Neuronal stem cell (in vitro differentiated cells): ENCODE data around the gene ROBO1.
"Not testable (repeated sequence)": the region's sequence is repeated elsewhere in the genome, so short reads cannot be mapped to it uniquely, and the experiment has no call there.

ENCODE experiments used
- DNase-seq: peaks from one replicate; pipeline ENCODE4 v3.0.0-alpha.2; 2013; ENCODE audit warnings: low spot score
- H2AFZ ChIP-seq: one replicate; pipeline ENCODE4 v1.6.1; 2013; ENCODE audit warnings: mild to moderate bottlenecking, low read length, inconsistent platforms
- H2AK5ac ChIP-seq: 2 replicates; pipeline ENCODE4 v1.6.1; 2013; ENCODE audit warnings: low read depth, mild to moderate bottlenecking, inconsistent platforms, low read length, moderate library complexity, mixed read lengths
- H2BK120ac ChIP-seq: 2 replicates; pipeline ENCODE4 v1.6.1; 2013; ENCODE audit warnings: low read depth, mild to moderate bottlenecking, inconsistent platforms, low read length, moderate library complexity, mixed read lengths
- H2BK12ac ChIP-seq: one replicate; pipeline ENCODE4 v1.6.1; 2013; ENCODE audit warnings: low read length, inconsistent platforms
- H2BK15ac ChIP-seq: 2 replicates; pipeline ENCODE4 v1.6.1; 2013; ENCODE audit warnings: mild to moderate bottlenecking, low read length, inconsistent platforms, mixed read lengths
- H2BK5ac ChIP-seq: one replicate; pipeline ENCODE4 v1.6.1; 2013; ENCODE audit warnings: inconsistent platforms, mild to moderate bottlenecking, low read length, moderate library complexity
- H3K14ac ChIP-seq: one replicate; pipeline ENCODE4 v1.6.1; 2013; ENCODE audit warnings: low read length, inconsistent platforms
- H3K18ac ChIP-seq: 2 replicates; pipeline ENCODE4 v1.6.1; 2013; ENCODE audit warnings: low read length, inconsistent platforms
- H3K23ac ChIP-seq: 2 replicates; pipeline ENCODE4 v1.6.1; 2013; ENCODE audit warnings: low read depth, mild to moderate bottlenecking, mixed read lengths, low read length, inconsistent platforms; ENCODE audit not compliant: poor library complexity
- H3K27ac ChIP-seq: replicated peaks from 3 replicates; pipeline ENCODE4 v1.5.1; 2013; ENCODE audit warnings: low read length, inconsistent platforms
- H3K27me3 ChIP-seq, 3 experiments: 2 replicates each; pipeline ENCODE4 v1.6.1; 2013; ENCODE audit warnings: low read length in 3 of 3, mild to moderate bottlenecking in 2 of 3, inconsistent platforms in 1 of 3, low read depth in 1 of 3, mixed read lengths in 1 of 3, moderate library complexity in 1 of 3; ENCODE audit not compliant: control insufficient read depth in 3 of 3, insufficient read depth in 3 of 3
- H3K36me3 ChIP-seq, 2 donors: replicated peaks in 1 of 2; 2 replicates each; pipeline ENCODE4 v1.6.1; 2013; ENCODE audit warnings: low read length in 2 of 2; ENCODE audit not compliant: control insufficient read depth in 2 of 2, insufficient read depth in 2 of 2
- H3K4ac ChIP-seq: 2 replicates; pipeline ENCODE4 v1.6.1; 2013; ENCODE audit warnings: inconsistent platforms, mild to moderate bottlenecking, low read length, moderate library complexity
- H3K4me1 ChIP-seq, 2 donors: 1 replicate in 1 of 2; 2 replicates in 1 of 2; pipeline ENCODE4 v1.6.1; 2013; ENCODE audit warnings: low read length in 2 of 2, low read depth in 1 of 2; ENCODE audit not compliant: control insufficient read depth in 2 of 2, insufficient read depth in 1 of 2
- H3K4me2 ChIP-seq: one replicate; pipeline ENCODE4 v1.6.1; 2013; ENCODE audit warnings: mild to moderate bottlenecking, low read length, inconsistent platforms; ENCODE audit not compliant: insufficient read depth, poor library complexity, severe bottlenecking
- H3K4me3 ChIP-seq, 2 donors: 2 replicates each; pipeline ENCODE4 v1.5.1; 2013; ENCODE audit warnings: low read length in 2 of 2, mild to moderate bottlenecking in 2 of 2, inconsistent platforms in 1 of 2, moderate library complexity in 1 of 2
- H3K79me1 ChIP-seq: one replicate; pipeline ENCODE4 v1.6.1; 2013; ENCODE audit warnings: low read depth, mild to moderate bottlenecking, inconsistent platforms, low read length, moderate library complexity
- H3K9ac ChIP-seq: one replicate; pipeline ENCODE4 v1.6.1; 2013; ENCODE audit warnings: mild to moderate bottlenecking, low read depth, low read length, inconsistent platforms; ENCODE audit not compliant: poor library complexity
- H3K9me3 ChIP-seq, 2 donors: replicated peaks in 1 of 2; 2 replicates each; pipeline versions ENCODE3 to v1.6.1; 2013; ENCODE audit warnings: low read length in 2 of 2, mild to moderate bottlenecking in 2 of 2, inconsistent platforms in 1 of 2, low read depth in 1 of 2, mixed read lengths in 1 of 2, moderate library complexity in 1 of 2; ENCODE audit not compliant: control insufficient read depth in 2 of 2, insufficient read depth in 1 of 2
- H4K8ac ChIP-seq: one replicate; pipeline ENCODE4 v1.6.1; 2013; ENCODE audit warnings: low read depth, mild to moderate bottlenecking, inconsistent platforms, low read length, moderate library complexity
- H4K91ac ChIP-seq: one replicate; pipeline ENCODE4 v1.6.1; 2013; ENCODE audit warnings: low read length, low read depth, mild to moderate bottlenecking, inconsistent platforms; ENCODE audit not compliant: poor library complexity
- WGBS, 2 donors: extraction: QIAGEN DNeasy Blood & Tissue Kit; methylation state at CpG; one replicate each; pipeline ENCODE4 v1.1.7; 2013; ENCODE audit warnings: missing lambda C conversion rate in 2 of 2, mixed read lengths in 1 of 2; ENCODE audit not compliant: insufficient read length in 2 of 2, insufficient replicate concordance in 1 of 2; ENCODE audit errors: extremely low coverage in 2 of 2; 5-methylcytosine and 5-hydroxymethylcytosine counted together

Gene ROBO1

GRCh38 chr3:79810092-79810491 is 42.3 kb upstream of the ROBO1 start:
- no peaks in the 10 kb centered on the region for H3K4me1 ChIP-seq
- H3K9me3 ChIP-seq, result no peaks in the 10 kb centered on the region
- H3K79me1 ChIP-seq, result no peaks in the 10 kb centered on the region
- H3K36me3 ChIP-seq, result no peaks in the 10 kb centered on the region
- no peak overlapping the region for H3K27ac ChIP-seq
- H3K9ac ChIP-seq, result no peak overlapping the region
- H2AFZ ChIP-seq, result no peak overlapping the region
- H2BK5ac ChIP-seq, result no peak overlapping the region
- no peak overlapping the region for H3K18ac ChIP-seq
- no peak overlapping the region for H2BK12ac ChIP-seq
- H3K14ac ChIP-seq, result no peak overlapping the region
- no peak overlapping the region for H4K91ac ChIP-seq
- no peak for DNase-seq
- no peak overlapping the region for H3K4ac ChIP-seq
- no peak overlapping the region for H4K8ac ChIP-seq
- H3K4me3 ChIP-seq, result no peak overlapping the region
- H2BK120ac ChIP-seq, result no peak overlapping the region
- WGBS, 2 donors, result no CpG with 5 or more reads among the region's 3 CpGs
- H3K4me2 ChIP-seq, result no peak overlapping the region
- no peak overlapping the region for H2BK15ac ChIP-seq
- no peaks in the 10 kb centered on the region for H3K27me3 ChIP-seq
- H3K23ac ChIP-seq, result no peak overlapping the region
- H2AK5ac ChIP-seq, result no peak overlapping the region

GRCh38 chr3:79809106-79809505 is 41.3 kb upstream of the ROBO1 start:
- no peak overlapping the region for H4K8ac ChIP-seq
- no peak overlapping the region for H2BK120ac ChIP-seq
- H4K91ac ChIP-seq, result no peak overlapping the region
- no peak overlapping the region for H2BK5ac ChIP-seq
- H3K36me3 ChIP-seq, result no peaks in the 10 kb centered on the region
- no peak overlapping the region for H3K9ac ChIP-seq
- H3K9me3 ChIP-seq, result no peaks in the 10 kb centered on the region
- H3K4me1 ChIP-seq, result no peaks in the 10 kb centered on the region
- no peak overlapping the region for H2BK15ac ChIP-seq
- no CpG with 5 or more reads among the region's 2 CpGs for WGBS, 2 donors
- no peak overlapping the region for H3K4me3 ChIP-seq
- no peaks in the 10 kb centered on the region for H3K27me3 ChIP-seq
- H2AFZ ChIP-seq, result no peak overlapping the region
- H3K23ac ChIP-seq, result no peak overlapping the region
- no peak overlapping the region for H2AK5ac ChIP-seq
- H3K4ac ChIP-seq, result no peak overlapping the region
- no peak overlapping the region for H3K14ac ChIP-seq
- H3K27ac ChIP-seq, result no peak overlapping the region
- no peak overlapping the region for H2BK12ac ChIP-seq
- no peaks in the 10 kb centered on the region for H3K79me1 ChIP-seq
- DNase-seq, result no peak
- H3K4me2 ChIP-seq, result no peak overlapping the region
- no peak overlapping the region for H3K18ac ChIP-seq

GRCh38 chr3:79808515-79808914 is 40.7 kb upstream of the ROBO1 start:
- WGBS, 2 donors, result no CpG with 5 or more reads among the region's 2 CpGs

GRCh38 chr3:79790177-79790576 is 22.4 kb upstream of the ROBO1 start:
- no CpG with 5 or more reads among the region's 4 CpGs for WGBS, 2 donors
- H3K27me3 ChIP-seq, DNase-seq: not testable (repeated sequence)

More at GRCh38 chr3:79808515-79808914, 40.7 kb upstream of the ROBO1 start:
- Histone ChIP-seq H2BK12ac (no peak overlapping the region), H3K4me1 (no peaks in the 10 kb centered on the region), H3K9ac (no peak overlapping the region), H3K36me3 (no peaks in the 10 kb centered on the region), H3K4ac (no peak overlapping the region), H2BK120ac (no peak overlapping the region), H2AK5ac (no peak overlapping the region), H4K8ac (no peak overlapping the region), H2BK5ac (no peak overlapping the region), H2AFZ (no peak overlapping the region), H3K4me2 (no peak overlapping the region), H3K18ac (no peak overlapping the region), H3K27me3 (no peaks in the 10 kb centered on the region), H3K27ac (no peak overlapping the region), H4K91ac (no peak overlapping the region), H3K9me3 (no peaks in the 10 kb centered on the region), H3K4me3 (no peak overlapping the region), H2BK15ac (no peak overlapping the region), H3K23ac (no peak overlapping the region), H3K14ac (no peak overlapping the region), H3K79me1 (no peaks in the 10 kb centered on the region)
- no peak for DNase-seq

More at GRCh38 chr3:79790177-79790576, 22.4 kb upstream of the ROBO1 start:
- not testable (repeated sequence) for H4K91ac ChIP-seq, H4K8ac ChIP-seq, H3K4me3 ChIP-seq, H3K36me3 ChIP-seq, H2AFZ ChIP-seq, H3K4ac ChIP-seq, H3K18ac ChIP-seq, H3K23ac ChIP-seq, H3K79me1 ChIP-seq, H2AK5ac ChIP-seq, H2BK5ac ChIP-seq, H3K27ac ChIP-seq, H2BK120ac ChIP-seq, H2BK12ac ChIP-seq, H2BK15ac ChIP-seq, H3K4me1 ChIP-seq, H3K4me2 ChIP-seq, H3K9ac ChIP-seq, H3K9me3 ChIP-seq, H3K14ac ChIP-seq
